Gastroesophageal sphincter (tissue), 4 donors: ENCODE results near the gene ANAPC2. TPM values are rescaled to one million over a fixed set of nuclear protein-coding genes. Genes with fewer than 3 reads are reported as not detected.
A peak's percentile ranks its signal among the peaks of the same experiment; 100 is the strongest.

Experiments used
- ATAC-seq: fragments of 150-250 bp; one replicate; pipeline ENCODE4 v1.9.1; 2016; ENCODE audit warnings: mild to moderate bottlenecking, moderate library complexity
- H3K27ac ChIP-seq, 4 donors: fragments of 200-600 bp; sonication (generic) in 3 of 4; 1 replicate in 3 of 4; 2 replicates in 1 of 4; pipeline ENCODE4 v1.5.1; 2016 to 2019
- H3K27me3 ChIP-seq: fragments of 200-600 bp; sonication (generic); one replicate; pipeline ENCODE4 v1.5.1; 2019
- H3K36me3 ChIP-seq, 2 donors: fragments of 200-600 bp; sonication (generic); one replicate each; pipeline ENCODE4 v1.5.1; 2019; ENCODE audit warnings: control low read depth in 1 of 2
- H3K4me1 ChIP-seq, 3 donors: fragments of 200-600 bp; sonication (generic); 1 replicate in 2 of 3; 2 replicates in 1 of 3; pipeline ENCODE4 v1.5.1; 2016 to 2019; ENCODE audit warnings: control low read depth in 2 of 3
- H3K4me3 ChIP-seq, 2 donors: fragments of 200-600 bp; sonication (generic); one replicate each; pipeline ENCODE4 v1.5.1; 2019; ENCODE audit warnings: mild to moderate bottlenecking in 1 of 2, moderate library complexity in 1 of 2
- H3K9me3 ChIP-seq, 3 donors: fragments of 200-600 bp; sonication (generic); one replicate each; pipeline ENCODE4 v1.5.1; 2017 to 2019; ENCODE audit warnings: control low read depth in 2 of 3
- EP300 ChIP-seq: sonication (generic); formaldehyde crosslinking; IDR thresholded peaks from one replicate; pipeline ENCODE4 v1.6.1; 2017; ENCODE audit warnings: antibody characterized with exemption, mild to moderate bottlenecking
- POLR2A ChIP-seq, 2 donors: fragments of 450-650 bp; IDR thresholded peaks; one replicate each; pipeline ENCODE4 v1.6.1; 2017; ENCODE audit warnings: antibody characterized with exemption in 2 of 2, mild to moderate bottlenecking in 2 of 2, moderate library complexity in 1 of 2
- POLR2AphosphoS5 ChIP-seq: sonication (generic); formaldehyde crosslinking; IDR thresholded peaks from one replicate; pipeline ENCODE4 v1.6.1; 2017; ENCODE audit warnings: antibody characterized with exemption
- WGBS, 2 donors: methylation state at CpG; one replicate each; pipeline ENCODE4 v1.1.5; 2018; ENCODE audit warnings: low coverage in 1 of 2; 5-methylcytosine and 5-hydroxymethylcytosine counted together
- total RNA-seq, 4 donors: library from RNA; depleted of rRNA; stranded (reverse); fragments of >200 nt; gene quantifications; one replicate each; pipeline ENCODE4 v1.1.0, GENCODE V29; 2016
- TF ChIP-seq, protein P1 (sequence below), 4 experiments: fragments of 200-600 bp in 2 of 4; fragments of 450-650 bp in 2 of 4; sonication (generic) in 1 of 4; IDR thresholded peaks; one replicate each; pipeline ENCODE4 v1.5.1; 2017 to 2019; ENCODE audit warnings: antibody characterized with exemption in 4 of 4, mild to moderate bottlenecking in 2 of 4, moderate library complexity in 2 of 4

Gene ANAPC2
- total RNA-seq, 4 donors from 2014 or later, result 11.9 to 32.1 (median 23.7) TPM

DNA sequence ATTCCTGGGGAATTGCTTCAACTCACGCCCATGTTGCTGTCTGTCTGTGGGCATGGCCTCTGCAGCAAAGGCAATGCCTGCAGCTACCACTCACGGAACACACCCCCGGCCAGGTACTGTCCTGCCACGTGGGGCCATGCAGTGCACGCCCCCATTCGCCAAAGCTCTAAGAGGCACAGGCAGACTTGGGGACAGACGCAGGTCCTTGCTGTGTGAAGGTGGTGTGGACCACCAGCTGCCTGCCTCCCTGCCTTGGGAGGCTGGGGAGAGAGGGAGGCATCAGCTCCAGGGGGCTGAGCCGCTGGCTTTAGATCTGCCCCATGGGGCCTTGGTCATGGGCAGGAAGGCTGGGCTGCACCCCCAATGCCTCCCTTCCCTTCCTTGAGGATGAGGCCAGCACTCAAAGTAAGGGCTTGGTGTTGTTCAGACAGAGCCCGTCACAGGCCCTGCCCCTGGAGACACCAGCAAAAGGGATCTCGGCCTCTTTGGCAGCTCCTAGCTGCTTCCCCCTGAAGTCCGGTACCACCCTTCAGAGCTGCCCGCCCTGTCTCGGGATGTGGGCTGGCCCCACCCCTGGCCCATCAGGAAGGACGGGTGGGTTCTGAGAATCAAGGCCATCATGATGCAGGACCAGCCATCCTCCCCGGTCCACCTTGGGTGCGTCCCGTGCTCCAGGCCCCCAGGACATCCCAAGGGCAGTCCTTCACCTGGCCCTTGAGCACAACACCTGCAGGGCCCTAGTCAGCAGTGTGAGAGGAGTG is 47.1 kb downstream of the ANAPC2 start:
- TF ChIP-seq, protein P1, sequence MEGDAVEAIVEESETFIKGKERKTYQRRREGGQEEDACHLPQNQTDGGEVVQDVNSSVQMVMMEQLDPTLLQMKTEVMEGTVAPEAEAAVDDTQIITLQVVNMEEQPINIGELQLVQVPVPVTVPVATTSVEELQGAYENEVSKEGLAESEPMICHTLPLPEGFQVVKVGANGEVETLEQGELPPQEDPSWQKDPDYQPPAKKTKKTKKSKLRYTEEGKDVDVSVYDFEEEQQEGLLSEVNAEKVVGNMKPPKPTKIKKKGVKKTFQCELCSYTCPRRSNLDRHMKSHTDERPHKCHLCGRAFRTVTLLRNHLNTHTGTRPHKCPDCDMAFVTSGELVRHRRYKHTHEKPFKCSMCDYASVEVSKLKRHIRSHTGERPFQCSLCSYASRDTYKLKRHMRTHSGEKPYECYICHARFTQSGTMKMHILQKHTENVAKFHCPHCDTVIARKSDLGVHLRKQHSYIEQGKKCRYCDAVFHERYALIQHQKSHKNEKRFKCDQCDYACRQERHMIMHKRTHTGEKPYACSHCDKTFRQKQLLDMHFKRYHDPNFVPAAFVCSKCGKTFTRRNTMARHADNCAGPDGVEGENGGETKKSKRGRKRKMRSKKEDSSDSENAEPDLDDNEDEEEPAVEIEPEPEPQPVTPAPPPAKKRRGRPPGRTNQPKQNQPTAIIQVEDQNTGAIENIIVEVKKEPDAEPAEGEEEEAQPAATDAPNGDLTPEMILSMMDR (IDR thresholded peaks at IDR 0.05), result no peak
- no peak for TF ChIP-seq POLR2A (IDR thresholded peaks at IDR 0.05)
- TF ChIP-seq POLR2AphosphoS5, result no peak
- TF ChIP-seq EP300, result no peak
- H3K4me1 ChIP-seq, result peaks cover 0 to 18% (median 3%) of the 10 kb centered on the region in 3 donors
- H3K9me3 ChIP-seq, result no peaks in the 10 kb centered on the region
- WGBS, 2 donors, result no CpG with 5 or more reads among the region's 17 CpGs
- H3K4me3 ChIP-seq, result no peak overlapping the region
- no peaks in the 10 kb centered on the region for H3K36me3 ChIP-seq
- H3K27me3 ChIP-seq, result peaks cover 94% of the 10 kb centered on the region
- no peak for ATAC-seq
- H3K27ac ChIP-seq, result no peak overlapping the region

- Histone ChIP-seq H3K36me3 (no peaks in the 10 kb centered on the region), H3K9me3 (no peaks in the 10 kb centered on the region), H3K4me3 (no peak overlapping the region), H3K4me1 (peaks cover 0 to 18% (median 3%) of the 10 kb centered on the region in 3 donors), H3K27ac (no peak overlapping the region), H3K27me3 (peaks cover 94% of the 10 kb centered on the region)
- TF ChIP-seq POLR2A (IDR thresholded peaks at IDR 0.05), result no peak
- TF ChIP-seq POLR2AphosphoS5, result no peak
- no peak for TF ChIP-seq EP300
- TF ChIP-seq, protein P1 (IDR thresholded peaks at IDR 0.05), result no peak
- ATAC-seq, result no peak
- 51 to 76% methylated on average over 6 to 9 of the region's 26 CpGs for WGBS, 2 donors
Observed at GRCh38 chr9:137140151-137141012, 48.0 kb downstream of the ANAPC2 start.

DNA sequence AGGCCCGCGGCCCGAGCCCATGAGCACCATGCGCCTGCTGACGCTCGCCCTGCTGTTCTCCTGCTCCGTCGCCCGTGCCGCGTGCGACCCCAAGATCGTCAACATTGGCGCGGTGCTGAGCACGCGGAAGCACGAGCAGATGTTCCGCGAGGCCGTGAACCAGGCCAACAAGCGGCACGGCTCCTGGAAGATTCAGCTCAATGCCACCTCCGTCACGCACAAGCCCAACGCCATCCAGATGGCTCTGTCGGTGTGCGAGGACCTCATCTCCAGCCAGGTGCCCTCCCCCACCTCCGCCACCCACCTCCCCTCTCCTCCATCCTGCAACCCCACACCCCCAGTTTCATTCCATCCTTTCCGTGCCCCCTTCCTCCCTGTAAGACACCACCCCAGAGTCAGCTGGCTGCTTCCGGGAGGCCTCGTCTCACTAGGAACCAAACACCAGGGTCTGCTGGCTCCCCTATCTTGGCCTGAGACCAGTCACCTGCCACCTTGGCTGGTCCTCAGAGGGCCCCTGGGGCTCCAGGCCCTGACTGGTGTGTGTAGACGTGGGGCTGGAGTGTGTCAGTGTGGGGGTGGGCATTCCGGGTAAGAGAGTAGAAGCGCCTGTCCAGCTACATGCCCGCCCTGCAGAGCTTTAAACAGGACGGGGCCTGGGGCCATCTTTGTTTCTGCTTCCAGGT is 48.8 kb downstream of the ANAPC2 start:
- no peak for TF ChIP-seq EP300
- TF ChIP-seq POLR2A (IDR thresholded peaks at IDR 0.05), result no peak
- TF ChIP-seq POLR2AphosphoS5, result no peak
- TF ChIP-seq, protein P1 (IDR thresholded peaks at IDR 0.05), result no peak
- ATAC-seq, result no peak
- H3K27me3 ChIP-seq, result peaks cover 99% of the 10 kb centered on the region
- 21 to 42% methylated on average over 6 to 8 of the region's 37 CpGs for WGBS, 2 donors
- H3K4me3 ChIP-seq, result no peak overlapping the region
- H3K4me1 ChIP-seq, result peaks cover 0 to 18% (median 3%) of the 10 kb centered on the region in 3 donors
- no peak overlapping the region for H3K27ac ChIP-seq
- H3K36me3 ChIP-seq, result no peaks in the 10 kb centered on the region
- no peaks in the 10 kb centered on the region for H3K9me3 ChIP-seq

DNA sequence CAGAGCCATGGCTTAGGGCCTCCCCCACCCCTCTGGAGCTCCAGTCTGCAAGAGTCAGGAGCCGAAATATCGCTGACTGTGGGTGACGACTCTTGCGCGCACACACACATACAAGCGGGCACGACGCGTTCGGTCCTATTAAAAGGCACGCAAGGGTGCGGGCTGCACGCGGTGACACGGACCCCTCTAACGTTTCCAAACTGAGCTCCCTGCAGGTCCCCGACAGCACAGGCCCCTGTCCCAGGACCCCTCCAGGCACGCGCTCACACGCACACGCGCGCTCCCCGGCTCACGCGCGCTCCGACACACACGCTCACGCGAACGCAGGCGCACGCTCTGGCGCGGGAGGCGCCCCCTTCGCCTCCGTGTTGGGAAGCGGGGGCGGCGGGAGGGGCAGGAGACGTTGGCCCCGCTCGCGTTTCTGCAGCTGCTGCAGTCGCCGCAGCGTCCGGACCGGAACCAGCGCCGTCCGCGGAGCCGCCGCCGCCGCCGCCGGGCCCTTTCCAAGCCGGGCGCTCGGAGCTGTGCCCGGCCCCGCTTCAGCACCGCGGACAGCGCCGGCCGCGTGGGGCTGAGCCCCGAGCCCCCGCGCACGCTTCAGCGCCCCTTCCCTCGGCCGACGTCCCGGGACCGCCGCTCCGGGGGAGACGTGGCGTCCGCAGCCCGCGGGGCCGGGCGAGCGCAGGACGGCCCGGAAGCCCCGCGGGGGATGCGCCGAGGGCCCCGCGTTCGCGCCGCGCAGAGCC is 49.5 kb downstream of the ANAPC2 start, which contains the start of gene GRIN1:
Gene GRIN1 (plus strand): TSS at position 433 of the 746 bp plus-strand sequence. CDS start 333 bp downstream, outside the sequence.
- WGBS, 2 donors, result 3% methylated on average over 12 of the region's 104 CpGs; no CpG with 5 or more reads in 1 of the 2 donors
- H3K27me3 ChIP-seq, result peaks cover 100% of the 10 kb centered on the region
- peak; percentile 78 for ATAC-seq
- peak within 1 kb of the TSS in 1 of 2 donors; percentile 8 for H3K4me3 ChIP-seq
- no peaks in the 10 kb centered on the region for H3K36me3 ChIP-seq
- no peaks in the 10 kb centered on the region for H3K9me3 ChIP-seq
- H3K27ac ChIP-seq, result no peak within 1 kb of the TSS
- TF ChIP-seq POLR2AphosphoS5, result no peak
- TF ChIP-seq, protein P1 (IDR thresholded peaks at IDR 0.05), result no peak
- TF ChIP-seq POLR2A (IDR thresholded peaks at IDR 0.05), result no peak
- TF ChIP-seq EP300, result no peak
- H3K4me1 ChIP-seq, result peaks cover 0 to 18% (median 3%) of the 10 kb centered on the region in 3 donors
